NT2/D1 (cell line): Measurements from ENCODE around the gene CHTOP.

Experiments
- SUZ12 ChIP-seq: IDR thresholded peaks from 2 replicates; pipeline ENCODE4 v1.6.1; 2011; ENCODE audit not compliant: insufficient read length, insufficient read depth; ENCODE audit errors: extremely low read depth
- YY1 ChIP-seq: IDR thresholded peaks from 2 replicates; pipeline ENCODE4 v1.6.1; 2011; ENCODE audit not compliant: insufficient read length, insufficient read depth
- ZNF274 ChIP-seq: IDR thresholded peaks from 2 replicates; pipeline ENCODE4 v1.6.1; 2011; ENCODE audit warnings: mild to moderate bottlenecking, low read depth, low read length

GRCh38 chr1:153615406-153615805 is 18.5 kb upstream of the CHTOP start:
- no peak for TF ChIP-seq ZNF274
- no peak for TF ChIP-seq YY1
- no peak for TF ChIP-seq SUZ12
